H9 (cell line): Measurements from ENCODE around the gene SRPK3. TPM values are rescaled to one million over a fixed set of nuclear protein-coding genes. Genes with fewer than 3 reads are reported as not detected.

Source experiments
- DNase-seq: peaks from one replicate; pipeline ENCODE4 v3.0.0-alpha.2; 2017
- H2AFZ ChIP-seq: one replicate; pipeline ENCODE4 v1.6.1; 2013; ENCODE audit warnings: mild to moderate bottlenecking, low read length, control low read depth, moderate library complexity
- H2AK5ac ChIP-seq: 2 replicates; pipeline ENCODE4 v1.6.1; 2013; ENCODE audit warnings: low read length, control low read depth, mixed read lengths; ENCODE audit not compliant: insufficient read length
- H2BK120ac ChIP-seq: one replicate; pipeline ENCODE4 v1.6.1; 2013; ENCODE audit warnings: low read depth, mild to moderate bottlenecking, low read length, control low read depth, inconsistent platforms; ENCODE audit not compliant: poor library complexity, severe bottlenecking
- H2BK12ac ChIP-seq: 2 replicates; pipeline ENCODE4 v1.6.1; 2013; ENCODE audit warnings: low read length, control low read depth, mixed read lengths, low read depth; ENCODE audit not compliant: insufficient read length
- H2BK15ac ChIP-seq: 2 replicates; pipeline ENCODE4 v1.6.1; 2013; ENCODE audit warnings: low read depth, low read length, control low read depth
- H2BK20ac ChIP-seq: one replicate; pipeline ENCODE4 v1.6.1; 2013; ENCODE audit warnings: low read depth, mild to moderate bottlenecking, low read length, control low read depth, inconsistent platforms; ENCODE audit not compliant: poor library complexity, severe bottlenecking
- H2BK5ac ChIP-seq: 2 replicates; pipeline ENCODE4 v1.6.1; 2013; ENCODE audit warnings: low read length, control low read depth, mixed read lengths; ENCODE audit not compliant: insufficient read length
- H3K14ac ChIP-seq: 2 replicates; pipeline ENCODE4 v1.6.1; 2013; ENCODE audit warnings: low read length, control low read depth; ENCODE audit not compliant: insufficient read depth
- H3K18ac ChIP-seq: 2 replicates; pipeline ENCODE4 v1.6.1; 2013; ENCODE audit warnings: low read depth, mild to moderate bottlenecking, mixed read lengths, low read length, control low read depth; ENCODE audit not compliant: insufficient read length
- H3K23ac ChIP-seq: 2 replicates; pipeline ENCODE4 v1.6.1; 2013; ENCODE audit warnings: low read length, control low read depth, mixed read lengths, low read depth; ENCODE audit not compliant: insufficient read length
- H3K23me2 ChIP-seq: 2 replicates; pipeline ENCODE4 v1.6.1; 2013; ENCODE audit warnings: low read depth, mild to moderate bottlenecking, mixed read lengths, low read length, control low read depth; ENCODE audit not compliant: insufficient read length, poor library complexity, severe bottlenecking
- H3K27ac ChIP-seq: 2 replicates; pipeline ENCODE4 v1.5.1; 2013; ENCODE audit warnings: low read length, control low read depth, mixed read lengths, low read depth; ENCODE audit not compliant: insufficient read length
- H3K27me3 ChIP-seq: 2 replicates; pipeline ENCODE4 v1.6.1; 2013; ENCODE audit warnings: low read length, control low read depth, inconsistent platforms; ENCODE audit not compliant: insufficient read depth
- H3K4ac ChIP-seq: 2 replicates; pipeline ENCODE4 v1.6.1; 2013; ENCODE audit warnings: low read depth, mild to moderate bottlenecking, control low read depth, inconsistent platforms, low read length, moderate library complexity
- H3K4me1 ChIP-seq: 2 replicates; pipeline ENCODE4 v1.6.1; 2013; ENCODE audit warnings: low read length, control low read depth, inconsistent platforms; ENCODE audit not compliant: insufficient read depth
- H3K4me2 ChIP-seq: 2 replicates; pipeline ENCODE4 v1.6.1; 2013; ENCODE audit warnings: low read length, control low read depth, mixed read lengths; ENCODE audit not compliant: insufficient read length, insufficient read depth
- H3K56ac ChIP-seq: 2 replicates; pipeline ENCODE4 v1.6.1; 2013; ENCODE audit warnings: low read depth, mild to moderate bottlenecking, mixed read lengths, low read length, control low read depth; ENCODE audit not compliant: insufficient read length
- H3K79me1 ChIP-seq: 2 replicates; pipeline ENCODE4 v1.6.1; 2013; ENCODE audit warnings: low read depth, mild to moderate bottlenecking, moderate library complexity, low read length, control low read depth, inconsistent platforms; ENCODE audit not compliant: insufficient read depth, poor library complexity, severe bottlenecking
- H3K79me2 ChIP-seq: 2 replicates; pipeline ENCODE4 v1.6.1; 2013; ENCODE audit warnings: low read length, control low read depth, inconsistent platforms; ENCODE audit not compliant: insufficient read depth
- H3K9ac ChIP-seq: 2 replicates; pipeline ENCODE4 v1.6.1; 2013; ENCODE audit warnings: low read length, control low read depth, mixed read lengths; ENCODE audit not compliant: insufficient read length; ENCODE audit errors: extremely low read depth
- H3K9me3 ChIP-seq: one replicate; pipeline ENCODE4 v1.6.1; 2013; ENCODE audit warnings: low read depth, low read length, inconsistent platforms; ENCODE audit not compliant: control insufficient read depth
- H3T11ph ChIP-seq: one replicate; pipeline ENCODE4 v1.6.1; 2013; ENCODE audit warnings: mild to moderate bottlenecking, low read length, control low read depth, inconsistent platforms
- H4K20me1 ChIP-seq: one replicate; pipeline ENCODE4 v1.6.1; 2013; ENCODE audit not compliant: control insufficient read depth, insufficient read length, insufficient read depth
- H4K5ac ChIP-seq: 2 replicates; pipeline ENCODE4 v1.6.1; 2013; ENCODE audit warnings: low read depth, mild to moderate bottlenecking, mixed read lengths, low read length, control low read depth; ENCODE audit not compliant: insufficient read length
- H4K8ac ChIP-seq: replicated peaks from 2 replicates; pipeline ENCODE4 v1.6.1; 2013; ENCODE audit warnings: low read length, control low read depth, mixed read lengths, low read depth; ENCODE audit not compliant: insufficient read length
- H4K91ac ChIP-seq: 2 replicates; pipeline ENCODE4 v1.6.1; 2013; ENCODE audit warnings: low read depth, mild to moderate bottlenecking, moderate library complexity, mixed read lengths, low read length, control low read depth; ENCODE audit not compliant: insufficient read length
- H3K27ac Mint-ChIP-seq, 3 experiments: 2 replicates in 2 of 3; 3 replicates in 1 of 3; pipeline ENCODE4 v1.8.0; 2020 to 2021; ENCODE audit warnings: mixed read lengths in 3 of 3, mild to moderate bottlenecking in 1 of 3, moderate library complexity in 1 of 3
- H3K27me3 Mint-ChIP-seq: 2 replicates; pipeline ENCODE4 v1.8.0; 2021; ENCODE audit warnings: low read depth, mild to moderate bottlenecking, moderate library complexity, mixed read lengths
- H3K36me3 Mint-ChIP-seq, 3 experiments: 2 replicates in 2 of 3; 3 replicates in 1 of 3; pipeline ENCODE4 v1.8.0; 2020 to 2021; ENCODE audit warnings: low read depth in 3 of 3, mixed read lengths in 3 of 3; ENCODE audit not compliant: insufficient read depth in 1 of 3
- H3K4me1 Mint-ChIP-seq, 2 experiments: 2 replicates each; pipeline ENCODE4 v1.8.0; 2020; ENCODE audit warnings: mixed read lengths in 2 of 2
- H3K4me3 Mint-ChIP-seq, 2 experiments: 2 replicates in 1 of 2; 3 replicates in 1 of 2; pipeline ENCODE4 v1.8.0; 2020 to 2021; ENCODE audit warnings: mild to moderate bottlenecking in 2 of 2, mixed read lengths in 2 of 2, moderate library complexity in 1 of 2
- H3K9me3 Mint-ChIP-seq, 2 experiments: 2 replicates in 1 of 2; 3 replicates in 1 of 2; pipeline ENCODE4 v1.8.0; 2020; ENCODE audit warnings: mild to moderate bottlenecking in 2 of 2, mixed read lengths in 2 of 2, moderate library complexity in 1 of 2
- WGBS: extraction: QIAGEN DNeasy Blood & Tissue Kit; methylation state at CpG from one replicate; pipeline ENCODE4 v1.1.7; 2013; ENCODE audit warnings: missing lambda C conversion rate, low lambda C conversion rate, mixed read lengths; ENCODE audit not compliant: insufficient read length; ENCODE audit errors: extremely low coverage; 5-methylcytosine and 5-hydroxymethylcytosine counted together
- total RNA-seq: library from RNA; stranded (reverse); gene quantifications from 2 replicates; pipeline ENCODE4 v1.2.1, GENCODE V29; 2021
- TF ChIP-seq, protein P1 (sequence below): fragments of 200-600 bp; sonication (generic); conservative IDR thresholded peaks from 3 replicates; pipeline ENCODE4 v1.8.0; 2021; ENCODE audit warnings: antibody characterized with exemption, mild to moderate bottlenecking

SRPK3 gene
- total RNA-seq, 1 experiment from 2014 or later = not detected

DNA sequence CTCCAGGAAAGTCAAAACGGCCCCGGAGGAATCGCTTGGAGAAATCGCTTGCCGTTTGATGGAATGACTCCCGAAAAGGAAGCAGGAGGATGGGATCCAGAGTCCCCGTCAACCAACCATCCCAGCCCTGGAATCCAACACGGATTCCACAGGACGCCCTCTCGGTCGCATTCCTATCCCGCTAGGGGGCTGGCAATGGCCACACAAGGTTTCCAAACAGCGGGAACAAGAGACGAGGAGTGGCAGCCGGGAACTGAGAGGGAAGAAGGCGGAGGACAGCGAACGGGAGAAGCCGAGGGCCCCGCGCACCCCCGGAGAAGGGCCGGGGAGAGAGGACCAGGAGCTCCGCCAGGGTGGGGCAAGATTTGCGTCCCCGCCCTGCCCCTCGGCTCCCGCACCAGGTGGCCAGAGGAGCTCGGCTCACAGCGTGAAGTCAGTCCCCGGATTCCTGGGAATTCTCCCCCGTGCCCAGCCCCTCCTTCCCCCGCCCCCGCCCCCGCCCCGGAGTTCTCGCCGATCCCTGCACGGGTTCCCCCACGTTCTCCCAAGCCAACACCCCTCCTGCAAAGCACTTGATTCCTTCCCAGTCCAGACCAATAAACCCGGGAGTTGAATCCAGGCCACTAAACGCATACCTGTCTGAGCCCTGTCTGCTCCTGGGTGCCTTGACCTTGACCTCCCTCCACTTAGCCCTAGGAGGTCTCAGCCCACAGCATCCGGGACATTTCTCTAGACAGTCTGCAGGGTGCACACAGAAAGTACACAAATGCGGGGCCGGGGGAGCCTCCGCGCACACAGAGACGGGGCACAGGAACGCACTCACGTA lies 48.1 kb downstream of the SRPK3 start:
- no peak overlapping the region for H2AK5ac ChIP-seq
- peak overlapping the region; percentile 14 for H3K9ac ChIP-seq
- peak overlapping the region; percentile 64 for H3K4me2 ChIP-seq
- H4K91ac ChIP-seq = no peak overlapping the region
- peaks cover 4% of the 10 kb centered on the region for H3K9me3 ChIP-seq
- Mint-ChIP-seq H3K4me1 (peaks cover 23 to 40% of the 10 kb centered on the region in 2 experiments), H3K27me3 (peaks cover 6% of the 10 kb centered on the region), H3K9me3 (peaks cover 56 to 70% of the 10 kb centered on the region in 2 experiments), H3K4me3 (peak overlapping the region; percentile 80 to 89), H3K36me3 (peaks cover 11 to 28% (median 13%) of the 10 kb centered on the region in 3 experiments), H3K27ac (peak overlapping the region in 2 of 3 experiments; percentile 76 to 82; a peak in 4 of 7 replicates)
- H2BK20ac ChIP-seq = no peak overlapping the region
- H2BK120ac ChIP-seq = no peak overlapping the region
- H3K27ac ChIP-seq = no peak overlapping the region
- TF ChIP-seq, protein P1, sequence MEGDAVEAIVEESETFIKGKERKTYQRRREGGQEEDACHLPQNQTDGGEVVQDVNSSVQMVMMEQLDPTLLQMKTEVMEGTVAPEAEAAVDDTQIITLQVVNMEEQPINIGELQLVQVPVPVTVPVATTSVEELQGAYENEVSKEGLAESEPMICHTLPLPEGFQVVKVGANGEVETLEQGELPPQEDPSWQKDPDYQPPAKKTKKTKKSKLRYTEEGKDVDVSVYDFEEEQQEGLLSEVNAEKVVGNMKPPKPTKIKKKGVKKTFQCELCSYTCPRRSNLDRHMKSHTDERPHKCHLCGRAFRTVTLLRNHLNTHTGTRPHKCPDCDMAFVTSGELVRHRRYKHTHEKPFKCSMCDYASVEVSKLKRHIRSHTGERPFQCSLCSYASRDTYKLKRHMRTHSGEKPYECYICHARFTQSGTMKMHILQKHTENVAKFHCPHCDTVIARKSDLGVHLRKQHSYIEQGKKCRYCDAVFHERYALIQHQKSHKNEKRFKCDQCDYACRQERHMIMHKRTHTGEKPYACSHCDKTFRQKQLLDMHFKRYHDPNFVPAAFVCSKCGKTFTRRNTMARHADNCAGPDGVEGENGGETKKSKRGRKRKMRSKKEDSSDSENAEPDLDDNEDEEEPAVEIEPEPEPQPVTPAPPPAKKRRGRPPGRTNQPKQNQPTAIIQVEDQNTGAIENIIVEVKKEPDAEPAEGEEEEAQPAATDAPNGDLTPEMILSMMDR = no peak
- peaks cover 5% of the 10 kb centered on the region for H3K23me2 ChIP-seq
- H4K5ac ChIP-seq = no peak overlapping the region
- peaks cover 34% of the 10 kb centered on the region; the same call in 1 of the 2 replicates for H3K79me2 ChIP-seq
- peaks cover 3% of the 10 kb centered on the region; the same call in 1 of the 2 replicates for H3K4me1 ChIP-seq
- peak overlapping the region; percentile 35 for H3K18ac ChIP-seq
- H3K23ac ChIP-seq = no peak overlapping the region
- no peak overlapping the region for H2BK15ac ChIP-seq
- no peaks in the 10 kb centered on the region for H4K20me1 ChIP-seq
- no peak overlapping the region for H2BK5ac ChIP-seq
- no peak overlapping the region for H3T11ph ChIP-seq
- no peaks in the 10 kb centered on the region for H3K27me3 ChIP-seq
- WGBS = no CpG with 5 or more reads among the region's 50 CpGs
- no peak overlapping the region for H3K14ac ChIP-seq
- H2AFZ ChIP-seq = no peak overlapping the region
- H4K8ac ChIP-seq = no peak overlapping the region
- DNase-seq = peak; percentile 61
- H2BK12ac ChIP-seq = no peak overlapping the region
- H3K56ac ChIP-seq = no peak overlapping the region
- no peaks in the 10 kb centered on the region for H3K79me1 ChIP-seq
- H3K4ac ChIP-seq = no peak overlapping the region
